Nucleus accumbens (tissue), 56 donors: ENCODE measurements around the gene RASD1.
"Not testable (repeated sequence)": the region's sequence is repeated elsewhere in the genome, so short reads cannot be mapped to it uniquely, and the experiment has no call there.

ENCODE experiments used
- DNase-seq, 56 donors: peaks; one replicate each; lab custom pipeline; 2025; lab: John Stamatoyannopoulos, UW

RASD1 gene

GRCh38 chr17:17480593-17481148, 15.5 kb downstream of the RASD1 start:
- no peak for DNase-seq

- no peak for DNase-seq
Measured at GRCh38 chr17:17479209-17479608, 17.0 kb downstream of the RASD1 start.

GRCh38 chr17:17476865-17477467, 19.2 kb downstream of the RASD1 start, which contains the start of gene MED9:
TSS of gene MED9 (plus strand) at chr17:17477000. CDS start at chr17:17477042, 42 bp downstream.
- peak in 54 of 56 donors; percentile 69 to 94 (median 86) for DNase-seq

- DNase-seq: no peak
Measured at GRCh38 chr17:17474341-17474740, 21.9 kb downstream of the RASD1 start.

GRCh38 chr17:17472333-17472920, 23.8 kb downstream of the RASD1 start:
- DNase-seq: no peak

GRCh38 chr17:17469996-17470395, 26.2 kb downstream of the RASD1 start:
- DNase-seq: no peak

- no peak for DNase-seq
Measured at GRCh38 chr17:17469358-17469757, 26.8 kb downstream of the RASD1 start.

- peak in 3 of 56 donors; percentile 9 to 24 (median 12) for DNase-seq
Measured at GRCh38 chr17:17468217-17469010, 27.8 kb downstream of the RASD1 start.

GRCh38 chr17:17467720-17468119, 28.5 kb downstream of the RASD1 start:
- no peak for DNase-seq

- peak in 3 of 56 donors; percentile 16 to 25 (median 19) for DNase-seq
Measured at GRCh38 chr17:17467016-17467415, 29.2 kb downstream of the RASD1 start.

GRCh38 chr17:17466511-17466910, 29.7 kb downstream of the RASD1 start:
- no peak for DNase-seq

- not testable (repeated sequence) for DNase-seq
Measured at GRCh38 chr17:17465878-17466277, 30.3 kb downstream of the RASD1 start.

- DNase-seq: peak in 16 of 56 donors; percentile 9 to 54 (median 24)
Measured at GRCh38 chr17:17463821-17464220, 32.4 kb downstream of the RASD1 start.

GRCh38 chr17:17462048-17462824, 34.0 kb downstream of the RASD1 start:
- no peak for DNase-seq

GRCh38 chr17:17460038-17460437, 36.2 kb downstream of the RASD1 start:
- no peak for DNase-seq

- DNase-seq: no peak
Measured at GRCh38 chr17:17457680-17458079, 38.5 kb downstream of the RASD1 start.

- no peak for DNase-seq
Measured at GRCh38 chr17:17456251-17456650, 39.9 kb downstream of the RASD1 start.

GRCh38 chr17:17455173-17455572, 41.0 kb downstream of the RASD1 start:
- DNase-seq: no peak

GRCh38 chr17:17454700-17455099, 41.5 kb downstream of the RASD1 start:
- DNase-seq: not testable (repeated sequence)

GRCh38 chr17:17454276-17454675, 41.9 kb downstream of the RASD1 start:
- DNase-seq: no peak
